CD4-positive, alpha-beta T cell treated with Interleukin-21 for 1 hour (primary cell): ENCODE measurements around the gene TARBP1.
"Not testable (repeated sequence)": the region's sequence is repeated elsewhere in the genome, so short reads cannot be mapped to it uniquely, and the experiment has no call there.

Source experiments
- DNase-seq: peaks from one replicate; pipeline ENCODE4 v3.0.0-alpha.2; 2020

Gene TARBP1

GRCh38 chr1:234505769-234506102 lies 26.8 kb upstream of the TARBP1 start:
- no peak for DNase-seq

- DNase-seq: no peak
These were observed 26.2 kb upstream of the TARBP1 start for GRCh38 chr1:234504969-234505768.

GRCh38 chr1:234504251-234504650 lies 25.3 kb upstream of the TARBP1 start:
- DNase-seq: not testable (repeated sequence)

GRCh38 chr1:234503193-234504050 lies 24.4 kb upstream of the TARBP1 start:
- DNase-seq: no peak

DNA sequence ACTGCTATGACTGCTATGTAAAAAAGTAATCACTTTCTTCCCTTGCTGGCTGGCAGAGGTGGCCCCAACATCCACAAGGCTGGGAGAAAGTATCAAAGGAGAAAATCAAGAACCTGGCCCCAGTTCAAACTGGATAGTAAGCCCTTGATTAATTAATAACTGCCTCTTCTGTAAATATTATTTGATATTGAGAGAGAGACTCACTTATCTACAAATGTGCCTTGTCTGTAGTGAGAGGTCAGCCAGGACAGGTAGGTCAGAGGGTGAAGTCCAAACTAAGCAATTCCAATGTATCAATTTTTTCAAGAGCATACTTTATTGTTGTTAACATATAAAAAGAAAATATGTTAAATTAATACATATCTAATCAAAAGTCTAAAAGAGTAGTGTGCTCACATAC lies 23.8 kb upstream of the TARBP1 start:
- DNase-seq: no peak

GRCh38 chr1:234500269-234500668 lies 21.3 kb upstream of the TARBP1 start:
- no peak for DNase-seq

DNA sequence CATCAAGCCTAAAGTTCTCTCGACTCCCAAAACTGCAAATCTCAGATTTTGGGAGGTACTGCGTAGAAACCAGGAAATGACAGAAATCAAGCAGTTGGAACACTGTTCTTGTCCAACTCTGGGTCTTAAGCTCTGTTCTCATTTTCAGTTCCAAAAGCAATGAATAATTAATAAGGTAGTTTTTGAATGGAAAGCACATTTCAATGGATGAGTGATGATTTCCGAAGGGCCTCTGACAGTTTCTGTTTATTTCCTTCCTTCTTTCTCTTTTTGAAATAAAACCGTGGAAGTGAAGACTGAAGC lies 20.9 kb upstream of the TARBP1 start:
- no peak for DNase-seq

DNA sequence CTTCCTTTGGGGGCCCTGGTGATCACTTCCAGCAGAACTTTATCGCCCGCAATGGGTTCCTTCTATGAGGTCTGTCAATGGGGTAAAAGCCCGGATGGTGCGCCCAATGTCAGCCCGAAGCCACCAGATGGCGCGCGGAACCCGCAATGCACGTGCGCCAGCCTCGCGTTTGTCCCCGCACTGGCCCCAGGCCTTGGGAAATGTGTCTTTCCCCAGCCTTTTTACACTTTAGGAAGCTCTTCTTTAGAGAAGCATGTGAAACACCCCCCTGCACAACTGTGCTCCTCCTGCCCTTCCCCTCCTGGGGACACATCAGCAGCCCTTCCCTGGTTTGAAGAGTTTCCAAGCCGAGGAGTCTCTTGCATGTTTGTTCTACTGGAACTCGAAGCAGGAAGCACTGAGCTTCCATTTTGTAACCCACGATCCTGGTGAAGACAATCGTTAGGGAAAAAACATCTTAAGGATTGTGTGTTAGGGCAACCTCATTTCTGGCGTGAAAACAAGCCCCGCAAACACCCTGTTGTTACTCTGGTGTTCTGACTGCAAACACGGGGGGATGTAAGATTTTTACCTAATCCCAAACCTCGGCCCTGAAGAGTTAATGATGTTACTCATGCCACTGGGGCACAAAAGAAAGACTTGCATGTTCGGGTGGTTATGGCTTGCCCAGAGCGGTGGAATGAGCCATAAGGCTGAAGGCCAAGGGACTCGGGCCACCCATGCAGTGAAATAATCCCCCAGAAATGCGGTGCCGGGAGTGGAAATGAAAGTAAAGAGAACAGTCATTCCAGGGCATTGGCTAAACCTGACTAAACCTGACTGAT lies 20.4 kb upstream of the TARBP1 start:
- DNase-seq: peak; percentile 77

DNA sequence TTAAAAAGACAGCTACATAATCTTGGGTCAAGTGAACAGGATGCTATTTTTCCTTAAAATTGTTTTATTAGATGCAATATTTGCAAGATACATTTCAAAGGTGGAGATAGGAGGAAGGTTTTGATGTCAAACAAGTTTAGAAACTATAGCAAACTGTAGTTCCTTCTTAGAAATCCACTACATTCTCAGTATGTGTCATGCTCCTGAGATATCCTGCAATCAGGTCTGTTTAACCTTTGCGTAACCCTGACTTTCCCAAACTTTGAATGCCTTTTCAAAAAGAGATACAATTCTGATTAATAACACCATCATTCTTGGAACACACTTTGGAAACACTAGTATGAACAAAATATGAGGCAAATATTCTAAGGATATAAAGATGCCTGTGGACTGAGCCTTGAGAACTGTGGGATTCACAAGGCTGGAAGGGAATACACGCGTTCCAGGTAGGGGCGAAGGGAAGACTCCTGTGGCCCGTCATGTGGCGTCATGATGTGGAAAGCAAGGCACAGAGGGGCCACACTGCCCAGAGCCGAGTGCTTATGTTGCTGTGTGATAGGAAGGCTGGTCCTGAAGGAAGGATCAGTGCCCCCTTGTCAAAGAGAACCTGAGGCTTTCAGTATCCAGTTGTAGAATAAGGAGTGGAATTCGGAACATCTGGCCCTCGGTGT lies 19.6 kb upstream of the TARBP1 start:
- DNase-seq: no peak

GRCh38 chr1:234497589-234497988 lies 18.6 kb upstream of the TARBP1 start:
- no peak for DNase-seq

- DNase-seq: no peak
These were observed 16.4 kb upstream of the TARBP1 start for GRCh38 chr1:234495231-234495990.

GRCh38 chr1:234494049-234494448 lies 15.1 kb upstream of the TARBP1 start:
- DNase-seq: no peak

GRCh38 chr1:234490793-234491479 lies 12.0 kb upstream of the TARBP1 start:
- DNase-seq: no peak

DNA sequence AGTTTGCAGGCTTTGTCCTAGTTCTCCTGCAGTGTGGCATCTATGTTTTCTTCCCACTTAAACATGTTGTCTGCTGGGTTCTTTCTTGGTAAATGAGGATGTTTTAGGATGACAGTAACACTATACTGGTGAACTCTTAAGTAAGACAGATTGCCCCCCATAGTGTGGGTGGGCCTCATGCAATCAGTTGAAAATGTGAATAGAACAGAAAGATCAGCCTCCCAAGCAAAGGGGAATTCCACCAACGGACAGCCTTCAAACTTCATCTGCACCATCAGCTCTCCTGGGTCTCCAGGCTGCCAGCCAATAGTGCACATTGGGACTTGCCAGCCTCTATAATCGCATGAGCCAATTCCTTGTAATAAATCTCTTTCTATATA lies 10.7 kb upstream of the TARBP1 start:
- DNase-seq: no peak

- DNase-seq: no peak
These were observed 10.2 kb upstream of the TARBP1 start for GRCh38 chr1:234489007-234489697.

- no peak for DNase-seq
These were observed 9.4 kb upstream of the TARBP1 start for GRCh38 chr1:234488054-234489006.

DNA sequence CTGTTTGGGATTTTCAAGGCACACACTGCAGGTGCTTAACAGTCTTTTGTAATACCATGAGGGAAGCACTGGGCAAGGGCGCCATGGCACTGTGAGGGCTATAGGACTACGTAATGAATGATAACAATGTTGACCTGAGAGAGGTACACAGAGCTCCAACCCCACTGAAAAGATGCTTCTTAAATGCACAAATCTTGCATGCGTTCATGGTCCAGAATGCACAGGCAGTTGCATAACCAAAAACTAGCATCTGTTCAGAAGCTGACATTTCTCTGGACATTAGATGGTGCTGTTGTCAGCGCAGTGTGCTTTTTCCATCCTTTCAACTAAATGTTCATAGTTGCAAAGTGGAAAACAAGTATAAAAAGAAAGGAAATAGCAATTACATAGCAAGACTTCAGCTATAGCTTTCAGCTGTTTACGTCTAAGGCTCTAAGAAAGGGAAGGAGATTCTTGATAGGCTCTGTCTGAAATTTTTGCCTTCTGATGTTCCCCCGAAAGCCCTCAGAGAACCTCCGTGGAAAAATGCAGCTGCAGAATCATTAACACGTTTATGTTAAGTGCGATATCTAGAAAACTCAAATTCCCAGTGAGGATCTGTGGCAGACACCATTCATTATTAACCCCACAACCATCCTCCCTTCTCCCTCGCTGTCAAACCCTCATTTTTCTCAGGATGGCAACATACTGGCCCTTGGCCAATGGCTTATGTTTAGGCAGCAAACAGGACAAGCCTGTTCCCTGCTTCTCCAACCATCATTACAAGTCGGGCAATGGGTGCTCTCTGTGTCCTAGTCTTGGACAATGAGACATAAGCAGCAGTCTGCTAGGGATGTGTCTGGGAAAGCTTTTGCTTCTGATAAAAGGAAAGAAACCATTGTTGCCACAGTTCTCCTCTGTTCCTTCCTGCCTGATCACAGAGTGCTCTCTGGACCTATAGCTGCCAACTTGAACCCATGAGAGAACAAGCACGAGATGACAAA lies 8.2 kb upstream of the TARBP1 start:
- DNase-seq: peak; percentile 10

GRCh38 chr1:234484991-234485739 lies 6.2 kb upstream of the TARBP1 start:
- DNase-seq: no peak
